Measurements from ENCODE around the gene SEMA4D.

- TF ChIP-seq EZH2 (conservative IDR thresholded peaks at IDR 0.05; ENCODE audit: low read depth, low read length) (no peak), THRA (CRISPR knock-in tag; IDR thresholded peaks at IDR 0.05; ENCODE audit: borderline replicate concordance) (no peak), SNRNP70 (IDR thresholded peaks at IDR 0.05; ENCODE audit: low read depth, low read length) (no peak), GPBP1L1 (CRISPR knock-in tag; IDR thresholded peaks at IDR 0.05) (no peak), STAG1 (CRISPR knock-in tag; IDR thresholded peaks at IDR 0.05) (no peak), NPAS2 (CRISPR knock-in tag; IDR thresholded peaks at IDR 0.05; ENCODE audit: borderline replicate concordance) (no peak), IRF1 (CRISPR knock-in tag; IDR thresholded peaks at IDR 0.05; ENCODE audit: low read depth) (no peak), KAT7 (CRISPR knock-in tag; IDR thresholded peaks at IDR 0.05; ENCODE audit: borderline replicate concordance) (no peak), FOXO1 (CRISPR knock-in tag; IDR thresholded peaks at IDR 0.05) (no peak), SRF (IDR thresholded peaks at IDR 0.05; ENCODE audit: low read depth, low read length) (no peak), RAD21 (CRISPR knock-in tag; IDR thresholded peaks at IDR 0.05) (no peak)
- TF ChIP-seq, protein P1, sequence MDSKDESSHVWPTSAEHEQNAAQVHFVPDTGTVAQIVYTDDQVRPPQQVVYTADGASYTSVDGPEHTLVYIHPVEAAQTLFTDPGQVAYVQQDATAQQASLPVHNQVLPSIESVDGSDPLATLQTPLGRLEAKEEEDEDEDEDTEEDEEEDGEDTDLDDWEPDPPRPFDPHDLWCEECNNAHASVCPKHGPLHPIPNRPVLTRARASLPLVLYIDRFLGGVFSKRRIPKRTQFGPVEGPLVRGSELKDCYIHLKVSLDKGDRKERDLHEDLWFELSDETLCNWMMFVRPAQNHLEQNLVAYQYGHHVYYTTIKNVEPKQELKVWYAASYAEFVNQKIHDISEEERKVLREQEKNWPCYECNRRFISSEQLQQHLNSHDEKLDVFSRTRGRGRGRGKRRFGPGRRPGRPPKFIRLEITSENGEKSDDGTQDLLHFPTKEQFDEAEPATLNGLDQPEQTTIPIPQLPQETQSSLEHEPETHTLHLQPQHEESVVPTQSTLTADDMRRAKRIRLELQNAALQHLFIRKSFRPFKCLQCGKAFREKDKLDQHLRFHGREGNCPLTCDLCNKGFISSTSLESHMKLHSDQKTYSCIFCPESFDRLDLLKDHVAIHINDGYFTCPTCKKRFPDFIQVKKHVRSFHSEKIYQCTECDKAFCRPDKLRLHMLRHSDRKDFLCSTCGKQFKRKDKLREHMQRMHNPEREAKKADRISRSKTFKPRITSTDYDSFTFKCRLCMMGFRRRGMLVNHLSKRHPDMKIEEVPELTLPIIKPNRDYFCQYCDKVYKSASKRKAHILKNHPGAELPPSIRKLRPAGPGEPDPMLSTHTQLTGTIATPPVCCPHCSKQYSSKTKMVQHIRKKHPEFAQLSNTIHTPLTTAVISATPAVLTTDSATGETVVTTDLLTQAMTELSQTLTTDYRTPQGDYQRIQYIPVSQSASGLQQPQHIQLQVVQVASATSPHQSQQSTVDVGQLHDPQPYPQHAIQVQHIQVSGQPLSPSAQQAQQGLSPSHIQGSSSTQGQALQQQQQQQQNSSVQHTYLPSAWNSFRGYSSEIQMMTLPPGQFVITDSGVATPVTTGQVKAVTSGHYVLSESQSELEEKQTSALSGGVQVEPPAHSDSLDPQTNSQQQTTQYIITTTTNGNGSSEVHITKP (CRISPR knock-in tag; IDR thresholded peaks at IDR 0.05; ENCODE audit: low read depth), result no peak
- TF ChIP-seq, protein P2, sequence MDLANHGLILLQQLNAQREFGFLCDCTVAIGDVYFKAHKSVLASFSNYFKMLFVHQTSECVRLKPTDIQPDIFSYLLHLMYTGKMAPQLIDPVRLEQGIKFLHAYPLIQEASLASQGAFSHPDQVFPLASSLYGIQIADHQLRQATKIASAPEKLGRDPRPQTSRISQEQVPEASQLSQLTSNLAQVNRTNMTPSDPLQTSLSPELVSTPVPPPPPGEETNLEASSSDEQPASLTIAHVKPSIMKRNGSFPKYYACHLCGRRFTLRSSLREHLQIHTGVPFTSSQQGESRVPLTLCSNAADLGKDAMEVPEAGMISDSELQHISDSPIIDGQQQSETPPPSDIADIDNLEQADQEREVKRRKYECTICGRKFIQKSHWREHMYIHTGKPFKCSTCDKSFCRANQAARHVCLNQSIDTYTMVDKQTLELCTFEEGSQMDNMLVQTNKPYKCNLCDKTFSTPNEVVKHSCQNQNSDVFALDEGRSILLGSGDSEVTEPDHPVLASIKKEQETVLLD (CRISPR knock-in tag; IDR thresholded peaks at IDR 0.05; ENCODE audit: low read depth), result no peak
Observed at GRCh38 chr9:89328064-89328463, 169.8 kb downstream of the SEMA4D start.
